Stimulated activated CD4-positive, alpha-beta T cell treated with anti-CD3 and anti-CD28 coated beads, Interleukin-15, amount 100 ng/mL, for 48 hours (primary cell): ENCODE data around the gene ZCWPW1.
"Not testable (repeated sequence)": the region's sequence is repeated elsewhere in the genome, so short reads cannot be mapped to it uniquely, and the experiment has no call there.

Experiments
- DNase-seq, 2 donors: peaks; one replicate each; pipeline ENCODE4 v3.0.0-alpha.2; 2020; ENCODE audit warnings: low read depth in 2 of 2

ZCWPW1 gene

DNA sequence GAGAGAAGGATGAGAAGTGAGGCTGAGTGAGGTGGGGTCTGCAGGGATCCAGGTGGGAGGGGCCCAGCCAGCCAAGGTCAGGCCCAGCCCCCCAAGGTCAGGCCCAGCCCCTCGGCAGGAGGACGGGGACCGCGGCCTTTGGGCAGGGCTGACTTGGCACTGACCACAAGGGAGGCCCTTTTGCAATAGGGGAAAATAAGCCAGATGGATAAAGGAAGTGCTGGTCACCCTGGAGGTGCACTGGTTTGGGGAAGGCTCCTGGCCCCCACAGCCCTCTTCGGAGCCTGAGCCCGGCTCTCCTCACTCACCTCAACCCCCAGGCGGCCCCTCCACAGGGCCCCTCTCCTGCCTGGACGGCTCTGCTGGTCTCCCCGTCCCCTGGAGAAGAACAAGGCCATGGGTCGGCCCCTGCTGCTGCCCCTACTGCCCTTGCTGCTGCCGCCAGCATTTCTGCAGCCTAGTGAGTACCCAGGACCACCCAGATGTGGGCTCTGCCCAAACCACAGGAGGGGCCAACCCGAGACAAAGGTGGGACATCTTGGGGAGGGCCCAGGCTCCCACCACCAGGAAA is 55.2 kb downstream of the ZCWPW1 start, which contains the start of gene PILRA:
Gene PILRA (plus strand): TSS at position 227 of the 571 bp plus-strand sequence. CDS start 170 bp downstream, at position 397.
- no peak for DNase-seq

DNA sequence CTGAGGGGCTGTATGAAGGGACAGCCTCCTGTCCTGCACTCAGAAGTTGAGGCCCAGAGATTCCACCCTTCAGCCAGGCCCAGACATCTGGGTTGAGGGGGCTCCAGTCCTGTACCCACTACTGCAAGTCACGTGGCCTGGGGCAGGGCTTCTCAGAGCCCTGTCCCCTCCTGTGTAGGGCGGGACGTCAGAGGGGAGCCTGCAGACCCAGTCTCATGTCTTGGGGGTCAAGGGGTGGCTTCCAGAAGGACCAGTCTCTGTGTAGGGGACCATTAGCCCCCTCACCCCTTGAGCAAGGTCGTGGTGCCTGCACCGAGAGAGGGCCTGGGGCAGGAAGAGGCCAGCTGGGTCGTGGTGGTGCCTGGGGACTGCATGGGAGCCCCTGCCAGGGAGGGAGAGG is 55.8 kb downstream of the ZCWPW1 start:
- DNase-seq, result no peak

DNA sequence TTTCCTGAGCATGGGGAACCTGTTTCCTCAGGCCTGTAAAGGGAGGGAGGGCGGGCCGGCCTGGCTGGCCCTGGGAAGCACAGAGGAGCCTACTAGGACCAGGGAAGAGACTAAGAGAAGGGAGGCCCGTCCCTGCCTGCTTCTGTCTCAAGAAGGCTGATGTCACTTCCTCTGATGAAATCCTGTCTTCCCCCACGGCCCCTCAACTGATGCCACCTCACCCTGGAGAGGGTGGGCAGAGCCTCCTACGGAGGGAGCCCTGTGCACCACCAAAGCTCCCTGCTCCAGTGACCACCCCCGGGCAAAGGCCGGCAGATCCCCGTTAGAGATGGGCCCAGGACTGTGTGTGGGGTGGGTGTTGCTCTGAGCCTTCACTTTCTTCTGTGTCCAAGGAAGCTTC is 56.2 kb downstream of the ZCWPW1 start:
- no peak for DNase-seq

- DNase-seq, result no peak
These were observed 56.8 kb downstream of the ZCWPW1 start for GRCh38 chr7:100371561-100372171.

- DNase-seq, result no peak
These were observed 57.8 kb downstream of the ZCWPW1 start for GRCh38 chr7:100370746-100371145.

DNA sequence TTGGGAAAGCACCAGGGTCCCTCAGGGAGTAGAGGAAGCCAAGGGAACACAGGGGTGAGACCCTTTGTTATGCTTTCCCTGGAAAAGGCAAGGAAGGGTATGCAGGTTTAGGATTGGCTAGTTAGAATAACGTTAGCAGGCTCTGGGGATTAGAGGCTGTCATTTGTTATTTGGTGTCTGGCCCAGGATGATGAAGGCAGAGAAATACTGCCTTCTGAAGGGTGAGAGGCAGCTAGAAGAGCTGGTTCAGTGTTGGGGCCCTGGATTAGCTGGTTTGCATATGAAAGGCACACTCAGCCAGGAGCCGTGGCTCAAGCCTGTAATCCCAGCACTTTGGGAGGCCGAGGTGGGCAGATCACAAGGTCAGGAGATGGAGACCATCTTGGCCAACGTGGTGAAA is 58.2 kb downstream of the ZCWPW1 start:
- DNase-seq, result no peak

DNA sequence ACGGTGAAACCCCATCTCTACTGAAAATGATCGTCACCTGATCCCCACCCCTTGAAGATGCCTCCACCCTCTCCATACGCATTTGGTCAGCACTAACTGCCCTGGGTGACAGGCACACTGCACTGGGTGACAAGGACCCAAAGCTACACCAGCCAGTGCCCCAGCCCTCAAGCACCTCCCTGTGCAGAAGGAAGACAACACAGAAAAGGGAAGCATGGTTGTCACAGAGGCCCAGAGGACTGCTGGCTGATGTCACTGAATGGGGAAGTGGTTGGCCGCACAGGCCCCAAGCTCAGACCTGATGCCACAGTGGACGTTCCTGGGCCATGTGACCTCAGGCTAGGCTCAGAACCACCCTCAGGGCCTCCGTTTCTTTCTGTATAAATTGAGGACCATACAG is 59.4 kb downstream of the ZCWPW1 start:
- no peak for DNase-seq

DNA sequence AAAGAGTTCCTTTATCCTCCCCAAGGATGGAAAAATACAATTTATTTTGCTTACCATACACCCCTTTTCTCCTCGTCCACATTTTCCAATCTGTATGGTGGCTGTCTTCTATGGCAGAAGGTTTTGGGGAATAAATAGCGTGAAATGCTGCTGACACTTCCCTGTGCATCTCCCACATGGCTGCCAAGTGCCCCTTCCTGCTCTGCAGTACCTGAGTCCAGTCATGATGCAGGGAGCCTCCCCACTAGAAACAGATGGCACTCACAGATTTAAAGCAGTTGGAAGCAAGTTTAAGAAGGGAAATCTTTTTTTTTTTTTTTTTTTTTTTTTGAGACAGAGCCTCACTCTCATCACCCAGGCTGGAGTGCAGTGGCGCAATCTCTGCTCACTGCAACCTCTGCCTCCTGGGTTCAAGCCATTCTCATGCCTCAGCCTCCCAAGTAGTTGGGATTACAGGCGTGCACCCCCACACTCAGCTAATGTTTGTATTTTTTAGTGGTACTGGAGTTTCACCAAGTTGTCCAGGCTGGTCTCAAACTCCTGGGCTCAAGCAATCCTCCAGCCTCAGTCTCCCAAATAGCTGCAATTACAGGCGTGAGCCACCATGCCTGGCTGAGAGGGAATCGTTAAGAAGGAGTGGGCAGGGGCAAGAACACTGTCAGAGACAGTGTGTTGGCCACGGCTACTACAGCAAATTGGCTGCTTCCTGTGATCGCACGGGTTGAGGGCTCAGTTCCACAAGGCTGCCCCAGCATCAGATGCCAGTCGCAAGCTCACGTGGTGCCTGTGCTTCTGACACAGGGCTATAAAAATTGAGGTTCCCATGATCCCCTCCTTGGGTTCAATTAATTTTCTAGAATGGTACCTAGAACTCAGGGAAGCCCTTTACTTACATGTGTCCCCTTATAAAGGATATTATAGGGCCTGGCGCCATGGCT is 60.6 kb downstream of the ZCWPW1 start:
- no peak for DNase-seq

DNA sequence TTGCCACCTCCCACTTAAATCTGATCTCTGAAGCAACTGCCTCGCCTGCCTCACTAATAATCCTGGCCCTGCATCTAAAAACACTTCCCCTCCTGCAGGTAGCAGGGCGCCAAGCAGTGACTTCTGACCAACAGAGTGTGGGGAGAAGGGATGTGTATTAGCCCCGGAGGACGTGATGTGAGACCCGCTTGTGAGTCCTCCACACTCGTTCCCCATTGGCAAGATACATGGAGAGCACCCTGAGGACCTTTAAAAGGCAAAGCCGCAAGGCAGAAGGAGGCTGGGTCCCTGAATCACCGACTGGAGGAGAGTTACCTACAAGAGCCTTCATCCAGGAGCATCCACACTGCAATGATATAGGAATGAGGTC is 61.3 kb downstream of the ZCWPW1 start:
- DNase-seq, result no peak

DNA sequence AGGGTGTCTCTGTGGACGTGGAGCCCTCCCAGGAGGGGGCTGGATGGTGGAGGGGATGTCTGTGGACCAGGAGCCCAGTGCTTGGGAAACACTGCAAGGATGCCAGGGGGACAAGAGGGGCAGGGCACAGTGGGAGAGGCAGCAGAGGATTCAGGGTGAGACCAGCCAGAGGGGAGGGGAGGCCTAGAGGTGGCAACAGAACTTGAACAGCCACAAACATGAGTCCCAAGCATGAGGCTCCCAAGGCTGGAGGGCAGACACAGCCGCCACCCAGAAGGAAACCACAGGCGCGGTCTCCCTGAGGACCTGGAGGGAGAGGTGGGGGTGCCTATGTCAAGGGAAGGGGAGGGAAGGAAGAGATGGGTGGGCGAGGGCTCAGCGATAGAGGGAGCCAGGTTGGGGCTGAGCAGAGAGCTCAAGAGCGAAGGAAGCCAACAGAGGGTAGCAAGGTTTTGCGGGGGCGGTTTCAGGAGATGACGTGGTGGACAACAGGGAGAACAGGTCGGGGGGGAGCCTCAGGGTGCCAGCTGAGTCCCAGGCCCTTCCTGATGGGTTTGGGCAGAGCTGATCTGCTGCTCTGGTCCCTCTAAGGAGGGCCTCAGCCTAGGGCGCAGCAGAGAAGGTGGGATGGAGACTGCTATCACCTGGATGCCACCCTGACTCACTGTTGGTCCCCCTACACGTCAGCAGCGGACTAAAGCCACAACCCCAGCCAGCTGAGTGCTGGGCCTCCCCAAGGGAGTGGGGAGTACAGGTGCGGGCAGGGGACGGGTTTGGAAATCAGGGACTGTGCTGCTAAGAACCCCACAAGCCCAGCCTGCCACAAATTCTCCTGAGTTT is 61.9 kb downstream of the ZCWPW1 start:
- peak in 1 of 2 donors; percentile 33 for DNase-seq

DNA sequence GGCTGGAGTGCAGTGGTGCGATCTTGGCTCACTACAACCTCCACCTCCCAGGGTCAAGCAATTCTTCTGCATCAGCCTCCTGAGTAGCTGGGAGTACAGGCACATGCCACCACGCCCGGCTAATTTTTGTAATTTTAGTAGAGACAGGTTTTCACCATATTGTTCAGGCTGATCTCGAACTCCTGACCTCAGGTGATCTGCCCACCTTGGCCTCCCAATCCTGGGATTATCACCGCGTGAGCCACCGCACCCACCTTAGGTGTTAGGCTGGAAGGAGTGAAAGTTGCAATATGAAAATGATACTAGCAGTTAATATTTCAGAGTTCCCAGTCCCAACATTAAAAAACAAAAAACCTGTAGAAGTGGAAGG is 62.5 kb downstream of the ZCWPW1 start:
- DNase-seq, result not testable (repeated sequence)

- no peak for DNase-seq
These were observed 64.0 kb downstream of the ZCWPW1 start for GRCh38 chr7:100364480-100364879.

DNA sequence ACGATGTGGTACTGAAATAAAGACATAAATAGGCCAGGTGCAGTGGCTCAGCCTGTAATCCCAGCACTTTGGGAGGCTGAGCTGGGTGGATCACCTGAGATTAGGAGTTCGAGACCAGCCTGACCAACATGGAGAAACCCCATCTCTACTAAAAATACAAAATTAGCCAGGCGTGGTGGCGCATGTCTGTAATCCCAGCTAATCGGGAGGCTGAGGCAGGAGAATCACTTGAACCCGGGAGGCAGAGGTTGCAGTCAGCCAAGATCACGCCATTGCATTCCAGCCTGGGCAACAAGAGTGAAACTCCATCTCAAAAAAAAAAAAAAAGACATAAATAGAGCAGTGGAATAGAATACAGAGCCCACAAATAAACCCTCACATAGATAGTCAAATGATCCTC is 64.7 kb downstream of the ZCWPW1 start:
- DNase-seq, result not testable (repeated sequence)

DNA sequence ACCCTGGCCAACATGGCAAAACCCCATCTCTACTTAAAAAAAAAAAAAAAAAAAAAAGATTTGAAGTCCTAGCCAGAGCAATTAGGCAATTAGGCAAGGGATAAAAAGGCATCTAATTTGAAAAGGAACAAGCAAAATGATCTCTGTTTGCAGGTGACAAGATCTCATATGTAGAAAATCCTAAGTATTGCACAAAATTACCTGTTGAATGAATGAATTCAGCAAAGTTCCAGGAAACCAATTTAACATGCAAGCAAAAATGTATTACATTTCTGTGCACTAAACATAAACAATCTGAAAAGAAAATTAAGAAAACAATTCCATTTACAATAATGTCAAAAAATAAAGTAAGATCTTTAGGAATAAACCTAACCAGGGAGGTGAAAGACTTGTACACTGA is 65.4 kb downstream of the ZCWPW1 start:
- no peak for DNase-seq

DNA sequence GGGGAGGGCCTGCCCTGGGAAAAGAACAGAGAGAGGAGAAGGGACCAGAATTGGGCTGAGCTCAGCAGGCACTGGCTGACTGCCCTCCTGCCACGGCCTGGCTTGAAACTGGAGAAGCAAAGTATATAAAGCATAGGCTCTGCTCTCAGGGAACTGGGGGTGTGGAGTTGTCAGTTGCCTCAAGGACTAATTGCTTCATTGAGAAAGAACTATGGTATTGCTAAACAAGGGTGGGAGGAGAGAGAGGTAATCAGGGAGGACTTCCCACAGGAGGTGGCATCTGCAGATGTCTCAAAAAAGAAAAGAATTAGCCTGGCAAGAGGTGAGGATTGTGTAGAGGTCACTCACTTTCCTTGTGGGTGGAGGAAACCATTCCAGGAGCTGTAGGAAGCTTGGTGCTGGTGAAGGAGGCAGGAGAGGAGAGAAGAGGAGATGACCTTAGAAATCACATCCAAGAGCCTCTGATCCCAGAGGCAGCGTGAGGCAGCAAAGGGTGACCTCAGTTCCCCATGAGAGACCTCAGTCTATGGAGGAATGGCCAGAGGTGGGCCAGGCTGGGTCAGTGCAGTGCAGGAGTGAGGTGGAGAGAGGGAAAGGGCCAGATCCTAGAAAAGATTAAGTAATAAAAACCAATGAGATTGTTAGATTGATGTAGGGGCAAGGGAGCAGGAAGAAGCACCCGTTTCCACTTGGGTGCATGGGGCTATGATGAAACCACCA is 68.2 kb downstream of the ZCWPW1 start:
- DNase-seq, result no peak

- no peak for DNase-seq
These were observed 69.7 kb downstream of the ZCWPW1 start for GRCh38 chr7:100358857-100359212.

- DNase-seq, result no peak
These were observed 70.3 kb downstream of the ZCWPW1 start, which contains the start of gene PILRB for GRCh38 chr7:100358027-100358856. Gene PILRB (plus strand): TSS chr7:100358117. CDS start chr7:100358303, 186 bp downstream.

DNA sequence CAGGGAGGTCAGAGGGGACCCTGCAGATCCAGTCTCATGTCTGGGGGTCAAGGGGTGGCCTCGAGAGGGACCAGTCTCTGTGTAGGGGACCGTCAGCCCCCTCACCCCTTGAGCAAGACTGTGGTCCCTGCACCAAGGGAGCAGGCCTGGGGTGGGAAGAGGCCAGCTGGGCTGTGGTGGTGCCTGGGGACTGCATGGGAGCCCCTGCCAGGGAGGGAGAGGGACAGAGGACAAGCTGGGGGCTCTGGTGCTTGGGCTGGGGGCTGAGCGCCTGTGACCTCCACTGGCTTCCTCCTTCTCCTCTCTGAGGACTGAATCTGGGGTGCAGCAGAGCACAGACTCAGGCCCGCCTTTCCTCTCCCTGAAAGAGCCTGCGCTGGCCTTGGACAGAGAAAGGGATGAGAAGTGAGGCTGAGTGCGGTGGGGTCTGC is 71.4 kb downstream of the ZCWPW1 start:
- DNase-seq, result no peak

- DNase-seq, result no peak
These were observed 72.0 kb downstream of the ZCWPW1 start for GRCh38 chr7:100356416-100357068.
